ENCODE results near the gene KDF1. TPM values are rescaled to one million over a fixed set of nuclear protein-coding genes. Genes with fewer than 3 reads are reported as not detected.
A peak's percentile ranks its signal among the peaks of the same experiment; 100 is the strongest.

Gene KDF1
- total and polyA plus RNA-seq, 2 of the 13 experiments (the other 11 are each of a cell fraction or from before 2014, with no cell fraction given) = 1.9 to 4.9 TPM

DNA sequence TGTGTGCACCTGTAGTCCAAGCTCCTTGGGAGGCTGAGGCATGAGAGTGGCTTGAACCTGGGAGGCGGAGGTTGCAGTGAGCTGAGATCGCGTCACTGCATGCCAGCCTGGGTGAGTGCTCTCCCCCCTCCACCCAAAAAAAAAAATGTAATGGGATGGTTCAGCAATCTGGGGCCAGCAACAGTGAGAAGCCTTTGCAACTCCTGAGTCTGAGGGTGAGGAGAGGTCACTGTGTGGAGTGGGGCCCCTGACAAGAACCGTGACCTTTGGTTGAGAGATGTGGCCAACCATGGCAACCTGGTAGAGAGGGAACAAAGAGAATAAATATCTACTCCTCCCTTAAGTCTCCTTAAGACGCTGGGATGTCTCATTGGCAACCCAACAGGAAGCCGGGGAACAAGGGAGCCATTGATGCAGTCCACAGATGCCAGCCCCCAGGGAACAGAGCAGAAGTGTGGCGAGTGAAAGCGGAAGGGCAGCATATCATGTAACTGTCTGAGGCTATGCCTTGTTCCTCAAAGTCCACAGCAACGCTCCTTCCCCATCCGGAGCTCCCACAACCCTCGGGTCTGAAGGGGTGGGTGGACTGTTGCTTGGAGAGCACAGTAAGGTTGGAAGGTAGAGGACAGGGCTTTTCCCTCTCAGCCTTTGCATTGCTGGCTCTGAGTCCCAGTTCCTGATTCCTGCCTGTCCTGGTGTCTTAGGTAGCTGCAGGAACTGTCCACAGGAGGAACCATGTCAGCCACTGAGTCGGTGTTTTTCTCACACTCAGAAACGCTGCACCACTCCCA lies 41.5 kb upstream of the KDF1 start (continued):
- TF ChIP-seq NR3C1 (CRISPR knock-in tag; IDR thresholded peaks at IDR 0.05) (no peak), ZSCAN9 (CRISPR knock-in tag; IDR thresholded peaks at IDR 0.05; ENCODE audit: borderline replicate concordance) (no peak), ZNF615 (CRISPR knock-in tag; IDR thresholded peaks at IDR 0.05; ENCODE audit: borderline replicate concordance) (no peak), SALL1 (CRISPR knock-in tag; IDR thresholded peaks at IDR 0.05) (0 out of 2 replicates have a peak, but pooled peaks have one; percentile 7), IKZF4 (CRISPR knock-in tag; IDR thresholded peaks at IDR 0.05; ENCODE audit: borderline replicate concordance, low read depth, not compliant biosample characterization) (peak; percentile 50), RCOR2 (CRISPR knock-in tag; IDR thresholded peaks at IDR 0.05) (no peak), ZFP37 (CRISPR knock-in tag; IDR thresholded peaks at IDR 0.05; ENCODE audit: borderline replicate concordance) (no peak), ISL2 (CRISPR knock-in tag; IDR thresholded peaks at IDR 0.05) (0 out of 2 replicates have a peak, but pooled peaks have one; percentile 17)
- TF ChIP-seq, protein P1, sequence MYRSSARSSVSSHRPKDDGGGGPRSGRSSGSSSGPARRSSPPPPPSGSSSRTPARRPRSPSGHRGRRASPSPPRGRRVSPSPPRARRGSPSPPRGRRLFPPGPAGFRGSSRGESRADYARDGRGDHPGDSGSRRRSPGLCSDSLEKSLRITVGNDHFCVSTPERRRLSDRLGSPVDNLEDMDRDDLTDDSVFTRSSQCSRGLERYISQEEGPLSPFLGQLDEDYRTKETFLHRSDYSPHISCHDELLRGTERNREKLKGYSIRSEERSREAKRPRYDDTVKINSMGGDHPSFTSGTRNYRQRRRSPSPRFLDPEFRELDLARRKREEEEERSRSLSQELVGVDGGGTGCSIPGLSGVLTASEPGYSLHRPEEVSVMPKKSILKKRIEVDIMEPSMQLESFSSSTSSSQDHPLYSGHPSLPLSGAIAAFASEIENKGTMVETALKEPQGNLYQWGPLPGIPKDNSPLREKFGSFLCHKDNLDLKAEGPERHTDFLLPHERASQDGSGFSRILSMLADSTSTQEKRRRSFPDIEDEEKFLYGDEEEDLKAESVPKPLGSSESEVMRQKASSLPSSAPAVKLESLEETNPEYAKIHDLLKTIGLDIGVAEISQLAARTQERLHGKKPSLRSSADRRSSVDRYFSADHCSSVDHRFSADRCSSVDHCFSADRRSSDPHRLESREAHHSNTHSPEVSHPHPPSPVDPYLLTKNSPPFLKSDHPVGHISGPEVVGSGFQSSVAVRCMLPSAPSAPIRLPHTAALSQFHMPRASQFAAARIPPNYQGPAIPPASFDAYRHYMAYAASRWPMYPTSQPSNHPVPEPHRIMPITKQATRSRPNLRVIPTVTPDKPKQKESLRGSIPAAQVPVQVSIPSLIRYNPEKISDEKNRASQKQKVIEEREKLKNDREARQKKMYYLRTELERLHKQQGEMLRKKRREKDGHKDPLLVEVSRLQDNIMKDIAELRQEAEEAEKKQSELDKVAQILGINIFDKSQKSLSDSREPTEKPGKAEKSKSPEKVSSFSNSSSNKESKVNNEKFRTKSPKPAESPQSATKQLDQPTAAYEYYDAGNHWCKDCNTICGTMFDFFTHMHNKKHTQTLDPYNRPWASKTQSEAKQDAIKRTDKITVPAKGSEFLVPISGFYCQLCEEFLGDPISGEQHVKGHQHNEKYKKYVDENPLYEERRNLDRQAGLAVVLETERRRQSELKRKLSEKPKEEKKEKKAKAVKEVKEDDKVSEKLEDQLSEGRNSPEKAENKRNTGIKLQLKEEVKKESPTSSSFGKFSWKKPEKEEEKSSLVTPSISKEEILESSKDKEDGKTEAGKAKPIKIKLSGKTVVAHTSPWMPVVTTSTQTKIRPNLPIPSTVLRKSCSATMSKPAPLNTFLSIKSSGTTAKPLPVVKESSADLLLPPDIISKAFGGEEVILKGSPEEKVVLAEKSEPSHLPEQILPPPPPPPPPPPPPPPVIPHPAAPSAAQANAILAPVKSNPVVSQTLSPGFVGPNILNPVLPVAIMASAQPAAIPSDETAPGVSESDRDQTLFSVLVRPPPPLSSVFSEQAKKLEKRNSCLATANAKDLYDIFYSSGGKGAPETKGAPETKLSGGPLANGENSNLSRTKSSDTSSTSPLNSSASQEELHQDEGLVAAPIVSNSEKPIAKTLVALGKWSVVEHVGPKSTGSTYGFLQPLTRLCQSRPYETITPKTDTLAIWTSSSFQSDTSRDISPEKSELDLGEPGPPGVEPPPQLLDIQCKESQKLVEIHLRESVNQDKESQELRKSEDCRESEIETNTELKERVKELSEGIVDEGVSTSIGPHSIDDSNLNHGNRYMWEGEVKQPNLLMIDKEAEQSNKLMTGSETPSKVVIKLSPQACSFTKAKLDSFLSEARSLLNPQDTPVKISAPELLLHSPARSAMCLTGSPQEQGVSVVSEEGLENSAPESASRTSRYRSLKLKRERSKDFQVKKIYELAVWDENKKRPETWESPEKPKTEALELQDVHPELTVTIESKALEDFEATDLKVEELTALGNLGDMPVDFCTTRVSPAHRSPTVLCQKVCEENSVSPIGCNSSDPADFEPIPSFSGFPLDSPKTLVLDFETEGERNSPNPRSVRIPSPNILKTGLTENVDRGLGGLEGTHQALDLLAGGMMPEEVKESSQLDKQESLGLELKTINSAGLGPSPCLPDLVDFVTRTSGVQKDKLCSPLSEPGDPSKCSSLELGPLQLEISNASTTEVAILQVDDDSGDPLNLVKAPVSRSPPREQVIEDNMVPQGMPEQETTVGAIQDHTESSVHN (CRISPR knock-in tag; IDR thresholded peaks at IDR 0.05) = no peak
- TF ChIP-seq, protein P2, sequence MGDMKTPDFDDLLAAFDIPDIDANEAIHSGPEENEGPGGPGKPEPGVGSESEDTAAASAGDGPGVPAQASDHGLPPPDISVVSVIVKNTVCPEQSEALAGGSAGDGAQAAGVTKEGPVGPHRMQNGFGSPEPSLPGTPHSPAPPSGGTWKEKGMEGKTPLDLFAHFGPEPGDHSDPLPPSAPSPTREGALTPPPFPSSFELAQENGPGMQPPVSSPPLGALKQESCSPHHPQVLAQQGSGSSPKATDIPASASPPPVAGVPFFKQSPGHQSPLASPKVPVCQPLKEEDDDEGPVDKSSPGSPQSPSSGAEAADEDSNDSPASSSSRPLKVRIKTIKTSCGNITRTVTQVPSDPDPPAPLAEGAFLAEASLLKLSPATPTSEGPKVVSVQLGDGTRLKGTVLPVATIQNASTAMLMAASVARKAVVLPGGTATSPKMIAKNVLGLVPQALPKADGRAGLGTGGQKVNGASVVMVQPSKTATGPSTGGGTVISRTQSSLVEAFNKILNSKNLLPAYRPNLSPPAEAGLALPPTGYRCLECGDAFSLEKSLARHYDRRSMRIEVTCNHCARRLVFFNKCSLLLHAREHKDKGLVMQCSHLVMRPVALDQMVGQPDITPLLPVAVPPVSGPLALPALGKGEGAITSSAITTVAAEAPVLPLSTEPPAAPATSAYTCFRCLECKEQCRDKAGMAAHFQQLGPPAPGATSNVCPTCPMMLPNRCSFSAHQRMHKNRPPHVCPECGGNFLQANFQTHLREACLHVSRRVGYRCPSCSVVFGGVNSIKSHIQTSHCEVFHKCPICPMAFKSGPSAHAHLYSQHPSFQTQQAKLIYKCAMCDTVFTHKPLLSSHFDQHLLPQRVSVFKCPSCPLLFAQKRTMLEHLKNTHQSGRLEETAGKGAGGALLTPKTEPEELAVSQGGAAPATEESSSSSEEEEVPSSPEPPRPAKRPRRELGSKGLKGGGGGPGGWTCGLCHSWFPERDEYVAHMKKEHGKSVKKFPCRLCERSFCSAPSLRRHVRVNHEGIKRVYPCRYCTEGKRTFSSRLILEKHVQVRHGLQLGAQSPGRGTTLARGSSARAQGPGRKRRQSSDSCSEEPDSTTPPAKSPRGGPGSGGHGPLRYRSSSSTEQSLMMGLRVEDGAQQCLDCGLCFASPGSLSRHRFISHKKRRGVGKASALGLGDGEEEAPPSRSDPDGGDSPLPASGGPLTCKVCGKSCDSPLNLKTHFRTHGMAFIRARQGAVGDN (CRISPR knock-in tag; IDR thresholded peaks at IDR 0.05) = no peak; the same call in 1 of the 2 replicates
- TF ChIP-seq, protein P3, sequence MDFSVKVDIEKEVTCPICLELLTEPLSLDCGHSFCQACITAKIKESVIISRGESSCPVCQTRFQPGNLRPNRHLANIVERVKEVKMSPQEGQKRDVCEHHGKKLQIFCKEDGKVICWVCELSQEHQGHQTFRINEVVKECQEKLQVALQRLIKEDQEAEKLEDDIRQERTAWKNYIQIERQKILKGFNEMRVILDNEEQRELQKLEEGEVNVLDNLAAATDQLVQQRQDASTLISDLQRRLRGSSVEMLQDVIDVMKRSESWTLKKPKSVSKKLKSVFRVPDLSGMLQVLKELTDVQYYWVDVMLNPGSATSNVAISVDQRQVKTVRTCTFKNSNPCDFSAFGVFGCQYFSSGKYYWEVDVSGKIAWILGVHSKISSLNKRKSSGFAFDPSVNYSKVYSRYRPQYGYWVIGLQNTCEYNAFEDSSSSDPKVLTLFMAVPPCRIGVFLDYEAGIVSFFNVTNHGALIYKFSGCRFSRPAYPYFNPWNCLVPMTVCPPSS (IDR thresholded peaks at IDR 0.05) = no peak
- TF ChIP-seq, protein P4, sequence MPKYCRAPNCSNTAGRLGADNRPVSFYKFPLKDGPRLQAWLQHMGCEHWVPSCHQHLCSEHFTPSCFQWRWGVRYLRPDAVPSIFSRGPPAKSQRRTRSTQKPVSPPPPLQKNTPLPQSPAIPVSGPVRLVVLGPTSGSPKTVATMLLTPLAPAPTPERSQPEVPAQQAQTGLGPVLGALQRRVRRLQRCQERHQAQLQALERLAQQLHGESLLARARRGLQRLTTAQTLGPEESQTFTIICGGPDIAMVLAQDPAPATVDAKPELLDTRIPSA (CRISPR knock-in tag; IDR thresholded peaks at IDR 0.05; ENCODE audit: borderline replicate concordance) = no peak
